ENCODE data around the gene GPR52. TPM values are rescaled to one million over a fixed set of nuclear protein-coding genes. Genes with fewer than 3 reads are reported as not detected.

GPR52 gene
- total and polyA plus RNA-seq, 3 experiments from 2014 or later, result 0.92 to 1.7 TPM; not detected in 1

DNA sequence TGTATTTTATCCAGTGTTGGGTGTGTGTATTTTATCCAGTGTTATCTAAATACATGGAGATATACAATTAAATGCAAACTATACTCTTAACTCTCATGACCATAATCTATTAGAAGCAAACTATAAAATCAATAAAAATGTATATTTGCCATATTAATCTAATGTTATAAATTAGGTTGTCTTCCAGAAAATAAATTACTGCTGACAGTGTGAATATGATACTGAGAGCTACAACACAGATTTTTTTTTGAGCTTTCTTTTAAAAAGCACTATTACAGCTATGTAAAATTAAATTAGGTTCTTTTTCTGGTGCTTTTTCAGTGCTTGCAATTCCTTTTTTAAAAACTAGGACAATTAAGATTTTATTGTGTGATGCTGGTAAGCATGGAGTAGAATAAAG lies 19.0 kb upstream of the GPR52 start:
- Mint-ChIP-seq H3K36me3 (peaks cover 0 to 5% (median 0%) of the 10 kb centered on the region in 3 donors), H3K9me3 (no peaks in the 10 kb centered on the region), H3K27me3 (no peaks in the 10 kb centered on the region), H3K4me3 (no peak overlapping the region), H3K4me1 (peaks cover 6 to 25% (median 11%) of the 10 kb centered on the region in 3 donors), H3K27ac (no peak overlapping the region)
- Histone ChIP-seq H3K27ac (ENCODE audit: low read depth, low read length) (no peak overlapping the region), H3K4me1 (ENCODE audit: insufficient read depth, low read length) (no peaks in the 10 kb centered on the region), H3K27me3 (ENCODE audit: insufficient read depth, low read length, poor library complexity, severe bottlenecking) (no peaks in the 10 kb centered on the region), H3K36me3 (ENCODE audit: insufficient read depth, low read length) (no peaks in the 10 kb centered on the region), H3K9me3 (ENCODE audit: low read length) (no peaks in the 10 kb centered on the region), H3K4me3 (ENCODE audit: low read length) (no peak overlapping the region)
- no peak for DNase-seq
- ChIA-PET POLR2A (no interaction called here), CTCF (no interaction called here)

DNA sequence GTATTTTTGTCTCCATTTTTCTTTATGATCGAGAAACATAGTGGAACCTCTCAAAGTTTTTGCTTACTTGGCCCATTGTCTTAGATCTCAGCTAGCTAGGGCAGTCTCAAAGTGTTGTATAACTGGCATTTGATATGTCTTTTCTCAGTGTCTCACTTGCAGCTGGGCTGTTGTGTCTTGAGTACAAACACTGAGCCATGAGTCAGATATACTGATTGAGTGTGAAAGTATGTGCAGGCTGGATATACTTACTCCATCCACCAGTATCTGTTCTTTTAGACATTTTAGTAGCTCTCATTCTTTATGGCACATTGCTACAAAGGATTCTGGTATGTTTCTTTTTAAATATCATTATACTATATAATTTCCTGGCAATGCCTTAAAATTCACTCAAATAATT lies 14.3 kb upstream of the GPR52 start:
- H3K4me3 Mint-ChIP-seq, result no peak overlapping the region
- no peaks in the 10 kb centered on the region for H3K4me1 ChIP-seq (ENCODE audit: insufficient read depth, low read length)
- no peaks in the 10 kb centered on the region for H3K27me3 Mint-ChIP-seq
- H3K4me3 ChIP-seq (ENCODE audit: low read length), result no peak overlapping the region
- H3K27ac Mint-ChIP-seq, result no peak overlapping the region
- no peak for DNase-seq
- peaks cover 0 to 3% (median 0%) of the 10 kb centered on the region in 5 donors for H3K9me3 Mint-ChIP-seq
- CTCF ChIA-PET, result no interaction called here
- H3K9me3 ChIP-seq (ENCODE audit: low read length), result no peaks in the 10 kb centered on the region
- H3K36me3 Mint-ChIP-seq, result peaks cover 0 to 23% (median 3%) of the 10 kb centered on the region in 3 donors
- POLR2A ChIA-PET, result no interaction called here
- H3K27me3 ChIP-seq (ENCODE audit: insufficient read depth, low read length, poor library complexity, severe bottlenecking), result no peaks in the 10 kb centered on the region
- peaks cover 0 to 15% (median 5%) of the 10 kb centered on the region in 3 donors for H3K4me1 Mint-ChIP-seq
- no peak overlapping the region for H3K27ac ChIP-seq (ENCODE audit: low read depth, low read length)
- H3K36me3 ChIP-seq (ENCODE audit: insufficient read depth, low read length), result no peaks in the 10 kb centered on the region

DNA sequence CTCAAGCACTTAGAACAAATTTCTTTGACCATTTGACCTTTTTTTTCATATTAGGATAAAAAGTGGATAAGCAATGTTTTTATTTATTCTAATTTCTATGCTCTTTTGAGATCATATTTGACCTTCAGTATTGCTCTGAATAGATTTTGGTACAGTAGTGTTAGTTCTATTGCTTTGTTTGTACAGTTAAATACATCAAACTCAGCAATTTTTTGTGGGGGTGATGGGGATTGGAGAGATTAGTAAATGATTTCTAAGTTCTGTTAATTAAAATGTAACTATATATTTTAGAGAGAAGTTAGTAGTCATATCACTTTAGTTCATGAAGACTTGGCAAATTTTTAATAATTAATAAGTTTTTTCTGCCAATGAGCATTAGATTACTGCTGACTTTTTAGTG lies 2.4 kb upstream of the GPR52 start:
- Mint-ChIP-seq H3K27me3 (no peaks in the 10 kb centered on the region), H3K36me3 (peaks cover 0 to 7% (median 7%) of the 10 kb centered on the region in 3 donors), H3K4me1 (peaks cover 11 to 21% (median 16%) of the 10 kb centered on the region in 3 donors), H3K9me3 (no peaks in the 10 kb centered on the region), H3K27ac (no peak overlapping the region), H3K4me3 (no peak overlapping the region)
- DNase-seq, result no peak
- CTCF ChIA-PET, result no interaction called here
- H3K9me3 ChIP-seq (ENCODE audit: low read length), result no peaks in the 10 kb centered on the region
- no peaks in the 10 kb centered on the region for H3K36me3 ChIP-seq (ENCODE audit: insufficient read depth, low read length)
- no peak overlapping the region for H3K4me3 ChIP-seq (ENCODE audit: low read length)
- no peaks in the 10 kb centered on the region for H3K4me1 ChIP-seq (ENCODE audit: insufficient read depth, low read length)
- H3K27me3 ChIP-seq (ENCODE audit: insufficient read depth, low read length, poor library complexity, severe bottlenecking), result no peaks in the 10 kb centered on the region
- no peak overlapping the region for H3K27ac ChIP-seq (ENCODE audit: low read depth, low read length)
- POLR2A ChIA-PET, result no interaction called here

DNA sequence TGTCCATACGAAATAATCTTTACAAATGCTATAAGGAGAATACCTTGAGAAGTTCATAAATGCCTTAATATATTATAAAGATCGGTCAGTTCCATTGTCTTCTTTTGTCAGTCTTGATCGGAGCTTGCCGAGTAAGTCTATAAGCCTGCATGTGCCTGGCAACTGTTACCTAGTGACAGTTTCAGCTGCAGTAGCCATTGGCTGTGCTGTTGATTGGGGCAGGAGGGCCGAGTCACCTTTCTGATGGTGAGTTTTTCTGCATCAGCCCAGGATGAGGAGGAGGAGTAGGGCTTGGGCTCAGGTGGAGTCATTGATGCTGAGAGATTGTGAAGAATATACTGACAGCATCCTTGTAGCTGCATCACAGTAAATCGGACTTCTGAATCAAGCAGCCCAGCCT lies 1.9 kb upstream of the GPR52 start:
- H3K9me3 Mint-ChIP-seq, result no peaks in the 10 kb centered on the region
- no peak overlapping the region for H3K4me3 Mint-ChIP-seq
- Histone ChIP-seq H3K4me3 (ENCODE audit: low read length) (no peak overlapping the region), H3K36me3 (ENCODE audit: insufficient read depth, low read length) (no peaks in the 10 kb centered on the region), H3K4me1 (ENCODE audit: insufficient read depth, low read length) (no peaks in the 10 kb centered on the region), H3K27me3 (ENCODE audit: insufficient read depth, low read length, poor library complexity, severe bottlenecking) (no peaks in the 10 kb centered on the region), H3K9me3 (ENCODE audit: low read length) (no peaks in the 10 kb centered on the region), H3K27ac (ENCODE audit: low read depth, low read length) (no peak overlapping the region)
- no peak overlapping the region for H3K27ac Mint-ChIP-seq
- POLR2A ChIA-PET, result no interaction called here
- DNase-seq, result no peak
- peaks cover 0 to 7% (median 7%) of the 10 kb centered on the region in 3 donors for H3K36me3 Mint-ChIP-seq
- H3K4me1 Mint-ChIP-seq, result peaks cover 11 to 21% (median 16%) of the 10 kb centered on the region in 3 donors
- H3K27me3 Mint-ChIP-seq, result no peaks in the 10 kb centered on the region
- CTCF ChIA-PET, result no interaction called here

DNA sequence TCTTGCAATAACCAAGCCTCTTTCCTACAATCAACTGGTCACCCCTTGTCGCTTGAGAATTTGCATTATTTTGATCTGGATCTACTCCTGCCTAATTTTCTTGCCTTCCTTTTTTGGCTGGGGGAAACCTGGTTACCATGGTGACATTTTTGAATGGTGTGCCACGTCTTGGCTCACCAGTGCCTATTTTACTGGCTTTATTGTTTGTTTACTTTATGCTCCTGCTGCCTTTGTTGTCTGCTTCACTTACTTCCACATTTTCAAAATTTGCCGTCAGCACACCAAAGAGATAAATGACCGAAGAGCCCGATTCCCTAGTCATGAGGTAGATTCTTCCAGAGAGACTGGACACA lies 743 bp downstream of the GPR52 start:
- Mint-ChIP-seq H3K36me3 (peaks cover 0 to 7% (median 5%) of the 10 kb centered on the region in 3 donors), H3K27ac (peak overlapping the region in 1 of 8 donors; percentile 52), H3K4me1 (peaks cover 11 to 17% (median 15%) of the 10 kb centered on the region in 3 donors), H3K4me3 (no peak overlapping the region), H3K27me3 (no peaks in the 10 kb centered on the region), H3K9me3 (no peaks in the 10 kb centered on the region)
- no peaks in the 10 kb centered on the region for H3K27me3 ChIP-seq (ENCODE audit: insufficient read depth, low read length, poor library complexity, severe bottlenecking)
- ChIA-PET CTCF (no interaction called here), POLR2A (no interaction called here)
- H3K27ac ChIP-seq (ENCODE audit: low read depth, low read length), result no peak overlapping the region
- H3K4me3 ChIP-seq (ENCODE audit: low read length), result no peak overlapping the region
- no peaks in the 10 kb centered on the region for H3K36me3 ChIP-seq (ENCODE audit: insufficient read depth, low read length)
- H3K9me3 ChIP-seq (ENCODE audit: low read length), result no peaks in the 10 kb centered on the region
- no peak for DNase-seq
- H3K4me1 ChIP-seq (ENCODE audit: insufficient read depth, low read length), result no peaks in the 10 kb centered on the region

DNA sequence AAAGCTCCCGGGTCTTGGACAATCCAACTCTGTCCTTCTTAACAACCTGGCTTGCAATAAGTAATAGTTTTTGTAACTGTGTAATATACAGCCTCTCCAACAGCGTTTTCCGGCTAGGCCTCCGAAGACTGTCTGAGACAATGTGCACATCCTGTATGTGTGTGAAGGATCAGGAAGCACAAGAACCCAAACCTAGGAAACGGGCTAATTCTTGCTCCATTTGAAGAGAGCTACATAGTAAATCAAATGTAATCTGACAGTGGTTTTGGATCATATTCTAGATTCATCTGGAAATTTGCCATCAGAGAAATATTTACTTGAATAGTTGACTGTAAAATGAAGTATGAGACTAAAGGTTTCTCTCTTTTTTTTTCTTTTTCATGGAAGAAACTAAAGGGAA lies 1.2 kb downstream of the GPR52 start:
- H3K27me3 ChIP-seq (ENCODE audit: insufficient read depth, low read length, poor library complexity, severe bottlenecking), result no peaks in the 10 kb centered on the region
- POLR2A ChIA-PET, result no interaction called here
- CTCF ChIA-PET, result no interaction called here
- peaks cover 0 to 7% (median 5%) of the 10 kb centered on the region in 3 donors for H3K36me3 Mint-ChIP-seq
- H3K4me1 ChIP-seq (ENCODE audit: insufficient read depth, low read length), result no peaks in the 10 kb centered on the region
- peak overlapping the region in 1 of 8 donors; percentile 52 for H3K27ac Mint-ChIP-seq
- H3K27me3 Mint-ChIP-seq, result no peaks in the 10 kb centered on the region
- H3K4me1 Mint-ChIP-seq, result peaks cover 9 to 17% (median 10%) of the 10 kb centered on the region in 3 donors
- H3K27ac ChIP-seq (ENCODE audit: low read depth, low read length), result no peak overlapping the region
- H3K36me3 ChIP-seq (ENCODE audit: insufficient read depth, low read length), result no peaks in the 10 kb centered on the region
- no peaks in the 10 kb centered on the region for H3K9me3 Mint-ChIP-seq
- no peak overlapping the region for H3K4me3 Mint-ChIP-seq
- no peaks in the 10 kb centered on the region for H3K9me3 ChIP-seq (ENCODE audit: low read length)
- no peak overlapping the region for H3K4me3 ChIP-seq (ENCODE audit: low read length)
- DNase-seq, result no peak

DNA sequence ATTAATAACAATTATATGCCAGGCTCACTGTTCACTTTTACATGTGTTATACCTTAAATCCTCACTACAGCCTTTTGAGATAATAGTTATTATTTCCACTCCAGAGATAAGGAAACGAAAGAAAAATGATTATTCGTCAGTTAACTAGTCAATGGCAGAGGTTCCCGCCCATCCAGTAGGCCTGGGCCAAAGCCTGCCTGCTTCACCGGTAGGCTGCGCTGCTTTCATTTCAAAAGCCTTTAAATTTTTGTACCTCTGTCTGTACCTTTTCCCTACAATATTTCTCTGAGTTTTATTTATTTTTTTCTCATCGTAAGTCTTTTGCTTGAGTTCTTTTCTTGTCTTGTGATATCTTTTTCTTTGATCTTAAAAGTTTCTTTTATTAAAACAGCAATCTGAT lies 3.6 kb downstream of the GPR52 start:
- Histone ChIP-seq H3K36me3 (ENCODE audit: insufficient read depth, low read length) (no peaks in the 10 kb centered on the region), H3K27ac (ENCODE audit: low read depth, low read length) (no peak overlapping the region), H3K27me3 (ENCODE audit: insufficient read depth, low read length, poor library complexity, severe bottlenecking) (no peaks in the 10 kb centered on the region), H3K9me3 (ENCODE audit: low read length) (no peaks in the 10 kb centered on the region), H3K4me1 (ENCODE audit: insufficient read depth, low read length) (no peaks in the 10 kb centered on the region), H3K4me3 (ENCODE audit: low read length) (no peak overlapping the region)
- Mint-ChIP-seq H3K27me3 (no peaks in the 10 kb centered on the region), H3K36me3 (peaks cover 0 to 7% (median 5%) of the 10 kb centered on the region in 3 donors), H3K9me3 (no peaks in the 10 kb centered on the region), H3K4me1 (peaks cover 0 to 7% (median 6%) of the 10 kb centered on the region in 3 donors), H3K27ac (peak overlapping the region in 1 of 8 donors; percentile 73), H3K4me3 (no peak overlapping the region)
- POLR2A ChIA-PET, result no interaction called here
- DNase-seq, result no peak
- CTCF ChIA-PET, result no interaction called here

DNA sequence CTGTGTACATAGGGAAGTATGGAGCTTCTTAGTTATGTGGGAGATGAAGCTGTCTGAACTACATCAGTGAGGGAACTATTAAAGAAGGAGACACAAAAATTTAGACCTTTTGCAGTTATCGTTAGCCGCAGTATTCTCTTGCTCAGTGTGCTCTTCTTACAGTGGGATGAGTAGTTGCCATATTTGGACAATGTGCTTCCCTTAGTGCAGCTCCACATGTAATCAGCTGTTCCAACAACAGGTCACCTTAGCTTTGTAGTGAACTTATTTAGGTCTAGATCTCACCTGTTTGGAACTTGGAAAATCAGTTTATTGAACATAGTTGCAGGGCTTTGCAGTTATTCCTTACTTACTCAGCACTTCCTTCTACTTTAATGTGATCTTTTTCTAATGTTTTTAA lies 18.1 kb downstream of the GPR52 start:
- POLR2A ChIA-PET, result no interaction called here
- Mint-ChIP-seq H3K27me3 (no peaks in the 10 kb centered on the region), H3K27ac (no peak overlapping the region), H3K9me3 (peaks cover 0 to 11% (median 0%) of the 10 kb centered on the region in 5 donors), H3K36me3 (peaks cover 14 to 29% (median 17%) of the 10 kb centered on the region in 3 donors), H3K4me3 (no peak overlapping the region), H3K4me1 (peaks cover 3 to 19% (median 5%) of the 10 kb centered on the region in 3 donors)
- Histone ChIP-seq H3K27me3 (ENCODE audit: insufficient read depth, low read length, poor library complexity, severe bottlenecking) (no peaks in the 10 kb centered on the region), H3K36me3 (ENCODE audit: insufficient read depth, low read length) (no peaks in the 10 kb centered on the region), H3K27ac (ENCODE audit: low read depth, low read length) (no peak overlapping the region), H3K4me3 (ENCODE audit: low read length) (no peak overlapping the region), H3K4me1 (ENCODE audit: insufficient read depth, low read length) (no peaks in the 10 kb centered on the region), H3K9me3 (ENCODE audit: low read length) (no peaks in the 10 kb centered on the region)
- CTCF ChIA-PET, result no interaction called here
- no peak for DNase-seq

DNA sequence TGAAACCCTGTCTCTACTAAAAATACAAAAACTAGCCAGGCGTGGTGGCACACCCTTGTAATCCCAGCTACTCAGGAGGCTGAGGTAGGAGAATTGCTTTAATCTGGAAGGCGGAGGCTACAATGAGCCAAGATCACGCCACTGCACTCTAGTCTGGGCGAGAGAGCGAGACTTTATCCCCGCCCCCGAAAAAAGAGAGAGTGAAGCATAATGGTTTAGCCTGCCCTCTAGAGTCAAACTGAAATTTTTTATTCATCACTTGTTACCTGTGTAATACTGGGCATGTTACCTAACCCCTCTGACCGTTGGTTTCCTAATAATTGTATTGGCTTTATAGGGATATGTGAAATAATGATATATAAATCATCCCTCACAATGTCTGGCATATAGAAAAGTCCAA lies 18.8 kb downstream of the GPR52 start:
- CTCF ChIA-PET, result no interaction called here
- no peak overlapping the region for H3K4me3 ChIP-seq (ENCODE audit: low read length)
- H3K9me3 ChIP-seq (ENCODE audit: low read length), result no peaks in the 10 kb centered on the region
- Mint-ChIP-seq H3K27me3 (no peaks in the 10 kb centered on the region), H3K27ac (no peak overlapping the region), H3K9me3 (peaks cover 0 to 10% (median 0%) of the 10 kb centered on the region in 5 donors), H3K4me1 (peaks cover 5 to 19% (median 5%) of the 10 kb centered on the region in 3 donors), H3K4me3 (no peak overlapping the region), H3K36me3 (peaks cover 12 to 24% (median 14%) of the 10 kb centered on the region in 3 donors)
- no peaks in the 10 kb centered on the region for H3K36me3 ChIP-seq (ENCODE audit: insufficient read depth, low read length)
- no peaks in the 10 kb centered on the region for H3K4me1 ChIP-seq (ENCODE audit: insufficient read depth, low read length)
- no peak for DNase-seq
- H3K27me3 ChIP-seq (ENCODE audit: insufficient read depth, low read length, poor library complexity, severe bottlenecking), result no peaks in the 10 kb centered on the region
- no peak overlapping the region for H3K27ac ChIP-seq (ENCODE audit: low read depth, low read length)
- POLR2A ChIA-PET, result no interaction called here
